Epithelial cell of proximal tubule (primary cell): Measurements from ENCODE around the gene ELAVL3. TPM values are rescaled to one million over a fixed set of nuclear protein-coding genes. Genes with fewer than 3 reads are reported as not detected.

Experiments
- DNase-seq: peaks from one replicate; pipeline ENCODE4 v3.0.0-alpha.2; 2011; ENCODE audit warnings: low read depth
- H3K4me3 ChIP-seq: 2 replicates; pipeline ENCODE4 v1.5.1; 2011; ENCODE audit warnings: low read depth, mild to moderate bottlenecking, low read length
- total RNA-seq: library from RNA; depleted of rRNA; stranded (reverse); fragments of >200 nt; gene quantifications from 2 replicates; pipeline ENCODE4 v1.2.3, GENCODE V29; 2015
- TF ChIP-seq, protein P1 (sequence below): conservative IDR thresholded peaks from 2 replicates; pipeline ENCODE4 v1.5.1; 2012; ENCODE audit warnings: low read depth, mild to moderate bottlenecking, low read length

Gene ELAVL3
- total RNA-seq, 1 donor from 2014 or later, result not detected

GRCh38 chr19:11507370-11508078 lies 26.7 kb upstream of the ELAVL3 start:
- TF ChIP-seq, protein P1, sequence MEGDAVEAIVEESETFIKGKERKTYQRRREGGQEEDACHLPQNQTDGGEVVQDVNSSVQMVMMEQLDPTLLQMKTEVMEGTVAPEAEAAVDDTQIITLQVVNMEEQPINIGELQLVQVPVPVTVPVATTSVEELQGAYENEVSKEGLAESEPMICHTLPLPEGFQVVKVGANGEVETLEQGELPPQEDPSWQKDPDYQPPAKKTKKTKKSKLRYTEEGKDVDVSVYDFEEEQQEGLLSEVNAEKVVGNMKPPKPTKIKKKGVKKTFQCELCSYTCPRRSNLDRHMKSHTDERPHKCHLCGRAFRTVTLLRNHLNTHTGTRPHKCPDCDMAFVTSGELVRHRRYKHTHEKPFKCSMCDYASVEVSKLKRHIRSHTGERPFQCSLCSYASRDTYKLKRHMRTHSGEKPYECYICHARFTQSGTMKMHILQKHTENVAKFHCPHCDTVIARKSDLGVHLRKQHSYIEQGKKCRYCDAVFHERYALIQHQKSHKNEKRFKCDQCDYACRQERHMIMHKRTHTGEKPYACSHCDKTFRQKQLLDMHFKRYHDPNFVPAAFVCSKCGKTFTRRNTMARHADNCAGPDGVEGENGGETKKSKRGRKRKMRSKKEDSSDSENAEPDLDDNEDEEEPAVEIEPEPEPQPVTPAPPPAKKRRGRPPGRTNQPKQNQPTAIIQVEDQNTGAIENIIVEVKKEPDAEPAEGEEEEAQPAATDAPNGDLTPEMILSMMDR, result no peak
- no peak for DNase-seq
- H3K4me3 ChIP-seq, result no peak overlapping the region

- TF ChIP-seq, protein P1, result no peak
- H3K4me3 ChIP-seq, result no peak overlapping the region
Observed at GRCh38 chr19:11506967-11507366, 26.1 kb upstream of the ELAVL3 start.

DNA sequence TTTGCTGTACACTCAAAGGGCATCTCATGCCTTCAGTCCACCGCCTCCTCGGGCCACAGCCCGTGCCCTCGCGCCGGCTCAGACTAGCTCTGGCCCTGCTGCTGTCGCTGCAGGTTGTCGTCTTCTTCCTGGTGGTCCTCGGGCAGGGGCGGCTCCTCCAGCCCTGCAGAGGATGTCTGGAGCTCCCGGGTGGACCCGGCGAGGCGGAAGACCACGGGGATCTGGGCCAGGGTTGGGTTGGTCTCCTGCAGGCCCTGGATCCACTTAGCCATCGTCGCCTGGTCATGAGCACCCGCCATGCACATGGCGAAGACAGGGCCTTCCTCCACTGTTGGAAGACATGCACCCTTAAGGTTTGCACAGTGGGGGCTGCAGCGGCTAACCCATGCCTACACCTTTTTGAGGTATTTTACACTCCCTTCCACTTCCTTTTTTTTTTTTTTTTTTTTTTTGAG lies 25.3 kb upstream of the ELAVL3 start:
- no peak for DNase-seq
- TF ChIP-seq, protein P1, result no peak

More at GRCh38 chr19:11506967-11507366, 26.1 kb upstream of the ELAVL3 start:
- DNase-seq, result no peak

DNA sequence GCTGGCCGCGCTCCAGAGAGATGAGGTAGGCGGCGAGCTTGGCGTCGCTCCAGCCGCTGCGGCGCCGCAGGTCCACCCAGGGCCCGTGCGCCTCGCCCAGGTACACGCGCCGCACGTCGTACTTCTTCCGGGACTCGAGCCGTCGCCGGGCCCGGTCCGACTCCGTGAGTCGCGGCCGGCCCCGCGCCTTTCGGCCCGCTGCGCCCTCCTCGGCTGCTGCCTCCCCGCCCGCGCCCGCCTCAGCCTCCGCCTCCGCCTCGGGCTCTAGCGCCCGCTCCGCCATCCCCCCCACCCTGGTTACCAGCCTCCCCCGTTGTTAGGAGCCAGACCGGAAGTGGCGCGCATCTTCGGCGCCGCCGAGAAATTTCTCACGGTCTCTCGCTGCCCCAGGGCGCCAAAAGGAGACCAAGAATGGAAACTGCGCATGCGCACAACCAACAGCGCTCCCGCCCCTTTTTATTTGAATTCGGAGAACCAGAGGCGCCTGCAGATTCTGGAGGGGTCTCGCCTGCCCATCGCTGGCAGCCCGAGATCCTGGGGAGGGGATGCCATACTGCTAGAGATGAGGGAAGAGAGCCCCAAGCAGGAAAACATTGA lies 24.8 kb upstream of the ELAVL3 start, which contains the start of gene ZNF653:
Gene ZNF653 (minus strand): TSS at position 336 of the 597 bp plus-strand sequence. CDS start 53 bp downstream, at position 283.
- TF ChIP-seq, protein P1, result no peak
- H3K4me3 ChIP-seq, result peak within 1 kb of the TSS; percentile 79
- DNase-seq, result peak; percentile 41

More for the DNA sequence above, 25.3 kb upstream of the ELAVL3 start:
- H3K4me3 ChIP-seq, result peak overlapping the region; percentile 79

DNA sequence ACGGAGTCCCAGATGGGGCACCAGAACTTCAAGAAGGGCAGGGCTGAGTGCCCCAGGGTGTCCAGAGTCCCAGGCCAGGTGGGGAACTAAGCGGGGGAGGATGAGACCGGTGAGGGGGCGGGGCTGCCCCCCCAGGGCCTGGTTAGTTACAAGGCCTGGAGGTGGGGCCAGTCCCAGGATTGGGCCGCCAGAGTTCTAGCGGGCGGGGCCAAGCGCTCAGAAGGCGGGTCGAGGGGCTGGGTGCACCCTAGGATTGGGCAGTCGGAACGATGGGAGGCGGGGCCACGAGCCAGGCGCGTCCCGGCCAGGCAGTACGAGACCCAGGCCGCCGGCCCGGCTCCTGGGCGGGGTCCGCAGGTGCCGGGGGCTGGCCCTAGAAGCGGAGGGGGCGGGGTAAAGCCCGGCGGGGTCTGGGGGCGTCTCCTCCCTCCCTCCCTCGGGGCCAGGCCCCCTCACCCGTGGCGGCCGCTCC lies 24.2 kb upstream of the ELAVL3 start:
- TF ChIP-seq, protein P1, result no peak
- DNase-seq, result peak; percentile 29
- H3K4me3 ChIP-seq, result peak overlapping the region; percentile 79

GRCh38 chr19:11504502-11505031 lies 23.7 kb upstream of the ELAVL3 start:
- DNase-seq, result no peak
- H3K4me3 ChIP-seq, result peak overlapping the region; percentile 79
- TF ChIP-seq, protein P1, result no peak
